ENCODE results near the gene ERI3. TPM values are rescaled to one million over a fixed set of nuclear protein-coding genes. Genes with fewer than 3 reads are reported as not detected.

The ERI3 gene
- total and polyA plus RNA-seq, 2 donors (not counting 3 experiments of a cell fraction or from before 2014, with no cell fraction given), result 45.3 to 94.0 TPM

DNA sequence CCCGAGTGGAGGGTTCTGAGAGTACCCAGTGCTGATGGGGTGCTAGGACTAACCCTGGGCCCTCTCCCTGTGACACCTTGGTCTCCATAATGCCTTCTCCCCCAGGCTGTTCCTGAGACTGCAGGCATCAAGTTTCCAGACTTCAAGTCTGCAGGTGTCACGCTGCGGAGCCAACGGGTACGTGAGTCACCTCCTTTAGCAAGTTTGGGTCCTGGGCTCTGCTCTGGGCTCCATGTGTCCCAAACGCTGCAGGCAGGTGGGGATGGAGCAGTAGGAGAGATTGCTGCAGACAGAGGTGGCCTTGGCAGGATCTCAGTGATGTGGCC lies 135.8 kb downstream of the ERI3 start:
- TF ChIP-seq POLR2A (IDR thresholded peaks at IDR 0.05; ENCODE audit: low read depth, low read length), result no peak
- DNase-seq (ENCODE audit: low read depth, low spot score), result no peak
- peaks cover 4 to 39% of the 10 kb centered on the region in 2 experiments for H3K36me3 ChIP-seq (ENCODE audit: control insufficient read depth in 2 of 2, extremely low read depth in 1 of 2, insufficient read depth in 2 of 2, low read length in 2 of 2)
- H3K9me1 ChIP-seq (replicated peaks; ENCODE audit: control insufficient read depth, extremely low read depth, insufficient read depth, low read length), result no peaks in the 10 kb centered on the region
- dilution Hi-C loops (cut with MboI; ENCODE audit: extremely low pct_ligation_motif_present, low sequenced_read_pairs), result no loop called here
- ChIA-PET POLR2A (no interaction called here), CTCF (interaction anchor here (1.1 to 2.8 kb wide), 6 partner anchors 8 to 374 kb away, joined by 3 to 39 read pairs (median 15); no protein-coding TSS in a partner anchor)
- BruUV-seq (replicated peaks), result no TSS peak
- H3K27me3 ChIP-seq (ENCODE audit: control insufficient read depth in 2 of 2, insufficient read depth in 2 of 2, low read length in 2 of 2), result no peaks in the 10 kb centered on the region
- no peak overlapping the region for H3K4me3 ChIP-seq (replicated peaks in 1 of 3; ENCODE audit: insufficient read depth in 1 of 3, low read depth in 1 of 3, low read length in 3 of 3)
- intact Hi-C loops (cut with micrococcal nuclease), result loop anchor here (10.0 kb wide), 1 partner anchor 214 kb away; no protein-coding TSS in a partner anchor
- H2AFZ ChIP-seq (ENCODE audit: low read depth, low read length), result no peak overlapping the region
- no peaks in the 10 kb centered on the region for H3K9me3 ChIP-seq (replicated peaks; ENCODE audit: control insufficient read depth, insufficient read depth, low read length)
- H3K4me1 ChIP-seq (ENCODE audit: control insufficient read depth, extremely low read depth, insufficient read depth, low read length), result peaks cover 1% of the 10 kb centered on the region
- no peaks in the 10 kb centered on the region for H4K20me1 ChIP-seq (replicated peaks; ENCODE audit: control insufficient read depth, extremely low read depth, insufficient read depth, low read length)
- no peak overlapping the region for H3K4me2 ChIP-seq (ENCODE audit: insufficient read depth, low read length)
- no peak overlapping the region for H3K9ac ChIP-seq (replicated peaks; ENCODE audit: extremely low read depth, insufficient read depth, low read length)
- no peaks in the 10 kb centered on the region for H3K79me2 ChIP-seq (ENCODE audit: control insufficient read depth, insufficient read depth, low read length)
- H3K27ac ChIP-seq (ENCODE audit: insufficient read depth, low read depth, low read length), result no peak overlapping the region
- FAIRE-seq, result no peak

DNA sequence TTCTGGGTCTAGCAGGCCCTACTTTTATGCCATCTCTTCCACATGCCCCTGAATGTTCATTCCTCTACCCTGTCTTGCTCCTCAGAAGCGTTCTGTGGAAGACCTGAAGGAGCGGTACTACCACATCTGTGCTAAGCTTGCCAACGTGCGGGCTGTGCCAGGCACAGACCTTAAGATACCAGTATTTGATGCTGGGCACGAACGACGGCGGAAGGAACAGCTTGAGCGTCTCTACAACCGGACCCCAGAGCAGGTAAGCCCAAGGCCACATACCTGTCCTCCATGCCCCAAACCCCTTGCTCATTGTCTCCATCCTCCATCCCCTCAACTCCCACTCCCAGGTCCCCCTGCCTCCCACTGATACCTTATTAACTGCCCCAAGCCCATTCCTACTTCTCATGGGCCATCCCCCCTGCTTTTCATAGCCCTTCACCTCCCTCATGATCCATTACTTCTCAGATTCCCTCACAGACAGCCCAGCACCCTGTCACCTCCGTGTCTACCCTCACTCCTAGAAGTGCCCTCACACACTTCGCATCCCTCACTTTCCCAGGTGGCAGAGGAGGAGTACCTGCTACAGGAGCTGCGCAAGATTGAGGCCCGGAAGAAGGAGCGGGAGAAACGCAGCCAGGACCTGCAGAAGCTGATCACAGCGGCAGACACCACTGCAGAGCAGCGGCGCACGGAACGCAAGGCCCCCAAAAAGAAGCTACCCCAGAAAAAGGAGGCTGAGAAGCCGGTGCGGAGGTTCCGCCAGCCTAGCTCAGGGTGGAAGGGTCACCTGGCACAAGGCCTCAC lies 136.4 kb downstream of the ERI3 start:
- Histone ChIP-seq H2AFZ (ENCODE audit: low read depth, low read length) (no peak overlapping the region), H3K27ac (ENCODE audit: insufficient read depth, low read depth, low read length) (no peak overlapping the region), H3K27me3 (ENCODE audit: control insufficient read depth in 2 of 2, insufficient read depth in 2 of 2, low read length in 2 of 2) (no peaks in the 10 kb centered on the region), H3K4me2 (ENCODE audit: insufficient read depth, low read length) (no peak overlapping the region), H3K4me1 (ENCODE audit: control insufficient read depth, extremely low read depth, insufficient read depth, low read length) (peaks cover 7% of the 10 kb centered on the region), H4K20me1 (replicated peaks; ENCODE audit: control insufficient read depth, extremely low read depth, insufficient read depth, low read length) (no peaks in the 10 kb centered on the region), H3K9me3 (replicated peaks; ENCODE audit: control insufficient read depth, insufficient read depth, low read length) (no peaks in the 10 kb centered on the region), H3K4me3 (replicated peaks in 1 of 3; ENCODE audit: insufficient read depth in 1 of 3, low read depth in 1 of 3, low read length in 3 of 3) (no peak overlapping the region), H3K9ac (replicated peaks; ENCODE audit: extremely low read depth, insufficient read depth, low read length) (no peak overlapping the region), H3K9me1 (replicated peaks; ENCODE audit: control insufficient read depth, extremely low read depth, insufficient read depth, low read length) (no peaks in the 10 kb centered on the region), H3K36me3 (ENCODE audit: control insufficient read depth in 2 of 2, extremely low read depth in 1 of 2, insufficient read depth in 2 of 2, low read length in 2 of 2) (peaks cover 4 to 39% of the 10 kb centered on the region in 2 experiments), H3K79me2 (ENCODE audit: control insufficient read depth, insufficient read depth, low read length) (peaks cover 4% of the 10 kb centered on the region)
- TF ChIP-seq POLR2AphosphoS5 (IDR thresholded peaks at IDR 0.05; ENCODE audit: insufficient read depth, low read depth, low read length), result no peak
- TF ChIP-seq FOS (IDR thresholded peaks at IDR 0.05; ENCODE audit: borderline replicate concordance, insufficient read depth, low read length), result no peak
- no peak for TF ChIP-seq MYC (IDR thresholded peaks at IDR 0.05; ENCODE audit: low read depth, low read length)
- TF ChIP-seq GATA2 (IDR thresholded peaks at IDR 0.05; ENCODE audit: insufficient read depth, insufficient read length, low read depth, low read length), result no peak
- TF ChIP-seq, protein P1, sequence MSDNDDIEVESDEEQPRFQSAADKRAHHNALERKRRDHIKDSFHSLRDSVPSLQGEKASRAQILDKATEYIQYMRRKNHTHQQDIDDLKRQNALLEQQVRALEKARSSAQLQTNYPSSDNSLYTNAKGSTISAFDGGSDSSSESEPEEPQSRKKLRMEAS (IDR thresholded peaks at IDR 0.05; ENCODE audit: insufficient read depth, insufficient read length), result no peak
- TF ChIP-seq POLR2A (IDR thresholded peaks at IDR 0.05; ENCODE audit: low read depth, low read length), result no peak
- POLR2A ChIA-PET, result no interaction called here
- CTCF ChIA-PET, result interaction anchor here (1.4 to 3.3 kb wide), 11 partner anchors 9 to 434 kb away, joined by 3 to 39 read pairs (median 23); no protein-coding TSS in a partner anchor
- intact Hi-C loops (cut with micrococcal nuclease), result loop anchor here (10.0 kb wide), 1 partner anchor 214 kb away; no protein-coding TSS in a partner anchor
- BruUV-seq (replicated peaks), result no TSS peak
- FAIRE-seq, result no peak
- DNase-seq (ENCODE audit: low read depth, low spot score), result no peak
- dilution Hi-C loops (cut with MboI; ENCODE audit: extremely low pct_ligation_motif_present, low sequenced_read_pairs), result no loop called here

Measured in endothelial cell of umbilical vein (primary cell).